Mammary microvascular endothelial cell (primary cell): ENCODE data around the gene MYRF. TPM values are rescaled to one million over a fixed set of nuclear protein-coding genes. Genes with fewer than 3 reads are reported as not detected.

Source experiments
- total RNA-seq: library from RNA; depleted of rRNA; stranded (reverse); fragments of >200 nt; gene quantifications from 2 replicates; pipeline ENCODE4 v1.2.3, GENCODE V29; 2015

Gene MYRF
- 2.3 and 4.3 TPM in 2 replicates for total RNA-seq

GRCh38 chr11:61752117-61752924 lies at the start of gene MYRF:
Gene MYRF (plus strand): TSS chr11:61752636. CDS start chr11:61752745, 109 bp downstream.

GRCh38 chr11:61792310-61793082 lies 40.1 kb downstream of the MYRF start, which contains the start of the genes FEN1 and TMEM258:
Gene FEN1 (plus strand): TSS chr11:61792911. CDS start chr11:61795362, 2,451 bp downstream.
Gene TMEM258 (minus strand): TSS chr11:61792599. CDS start chr11:61792558, 41 bp downstream.

GRCh38 chr11:61816736-61817455 lies 64.5 kb downstream of the MYRF start, which contains the start of gene FADS1:
Gene FADS1 (minus strand): TSS chr11:61817003. CDS start chr11:61816929, 74 bp downstream.

GRCh38 chr11:61827571-61828378 lies 75.3 kb downstream of the MYRF start, which contains the start of gene FADS2:
Gene FADS2 (plus strand): TSS chr11:61828300. CDS start chr11:61828391, 91 bp downstream.

Other genes with a start within 250 kb of the MYRF start
- gene LRRC10B, start 243.9 kb upstream of the MYRF start, total RNA-seq, result not detected in 2 replicates
- 0.05 and 0.07 TPM in 2 replicates for gene SYT7, start 171.6 kb upstream of the MYRF start, total RNA-seq
- 4.3 and 5.8 TPM in 2 replicates for gene DAGLA, start 72.2 kb upstream of the MYRF start, total RNA-seq
- gene TMEM258, start 40.0 kb downstream of the MYRF start, total RNA-seq, result 64.7 and 84.0 TPM in 2 replicates
- gene FEN1, start 40.3 kb downstream of the MYRF start, total RNA-seq, result 66.6 and 71.7 TPM in 2 replicates
- 59.7 and 68.7 TPM in 2 replicates for gene FADS1, start 64.4 kb downstream of the MYRF start, total RNA-seq
- gene FADS2, start 75.7 kb downstream of the MYRF start, total RNA-seq, result 267 and 304 TPM in 2 replicates
- 259 and 318 TPM in 2 replicates for gene FADS3, start 138.9 kb downstream of the MYRF start, total RNA-seq
- gene RAB3IL1, start 164.9 kb downstream of the MYRF start, total RNA-seq, result 5.1 and 7.5 TPM in 2 replicates
- not detected in 2 replicates for gene BEST1, start 197.7 kb downstream of the MYRF start, total RNA-seq
- gene FTH1, start 215.0 kb downstream of the MYRF start, total RNA-seq, result 854 and 859 TPM in 2 replicates